DMS 273 treated with DMSO at 0.1 percent for 48 hours (cell line): ENCODE results near the gene SNCAIP.

ENCODE experiments used
- DNase-seq: peaks from one replicate; lab custom pipeline; 2025; lab: John Stamatoyannopoulos, UW

SNCAIP gene

GRCh38 chr5:122507045-122507444 is 195.0 kb downstream of the SNCAIP start:
- DNase-seq = no peak

- no peak for DNase-seq
Observed at GRCh38 chr5:122507581-122507980, 195.5 kb downstream of the SNCAIP start.

- DNase-seq = no peak
Observed at GRCh38 chr5:122508623-122509022, 196.6 kb downstream of the SNCAIP start.
